B cell (primary cell): ENCODE data around the gene ZNF646. TPM values are rescaled to one million over a fixed set of nuclear protein-coding genes. Genes with fewer than 3 reads are reported as not detected.

Source experiments
- ATAC-seq: fragments of 200-7000 bp; cut with Tn5 transposase; one replicate; pipeline ENCODE4 v1.10.0; 2021; ENCODE audit warnings: low read depth, mild to moderate bottlenecking, moderate number of reproducible peaks, moderate library complexity
- CTCF ChIA-PET: fragments of 350-600 bp; sonication (Branson Sonifier 250); formaldehyde crosslinking; loops from one replicate; lab custom pipeline; 2021; ENCODE audit warnings: antibody characterized with exemption, inconsistent platforms; lab: Charles Lee
- POLR2A ChIA-PET: fragments of 350-600 bp; sonication (Branson Sonifier 250); formaldehyde crosslinking; loops from one replicate; lab custom pipeline; 2021; ENCODE audit warnings: antibody characterized with exemption; lab: Charles Lee
- DNase-seq: peaks from one replicate; pipeline ENCODE4 v3.0.0; 2013
- H2AFZ ChIP-seq: 2 replicates; pipeline ENCODE4 v1.6.1; 2012; ENCODE audit warnings: mild to moderate bottlenecking, low read depth, low read length; ENCODE audit not compliant: insufficient read depth, poor library complexity, severe bottlenecking
- H3K27ac ChIP-seq, 2 donors: 1 replicate in 1 of 2; 2 replicates in 1 of 2; pipeline ENCODE4 v1.5.1; 2012 to 2013; ENCODE audit warnings: low read length in 2 of 2, mild to moderate bottlenecking in 2 of 2, moderate library complexity in 1 of 2
- H3K27me3 ChIP-seq, 4 experiments: fragments of 200-600 bp in 1 of 4; sonication (generic) in 1 of 4; replicated peaks in 1 of 4; 1 replicate in 2 of 4; 2 replicates in 2 of 4; pipeline versions ENCODE4 v1.6.1 to v1.7.0; 2013 to 2016; ENCODE audit warnings: low read length in 3 of 4, mild to moderate bottlenecking in 2 of 4, mixed read lengths in 1 of 4, moderate library complexity in 1 of 4; ENCODE audit not compliant: insufficient read depth in 4 of 4, control insufficient read depth in 3 of 4; ENCODE audit errors: control extremely low read depth in 1 of 4
- H3K36me3 ChIP-seq, 2 experiments: replicated peaks in 1 of 2; 1 replicate in 1 of 2; 2 replicates in 1 of 2; pipeline versions ENCODE4 v1.6.1 to v1.7.1; 2013; ENCODE audit warnings: low read length in 1 of 2; ENCODE audit not compliant: insufficient read depth in 2 of 2, control insufficient read depth in 1 of 2; ENCODE audit errors: control extremely low read depth in 1 of 2, extremely low read depth in 1 of 2
- H3K4me1 ChIP-seq, 2 donors: fragments of 200-600 bp in 1 of 2; sonication (generic) in 1 of 2; 1 replicate in 1 of 2; 2 replicates in 1 of 2; pipeline versions ENCODE4 v1.5.1 to v1.6.1; 2013 to 2017; ENCODE audit warnings: low read length in 2 of 2; ENCODE audit not compliant: control insufficient read depth in 2 of 2, insufficient read depth in 2 of 2
- H3K4me2 ChIP-seq: replicated peaks from 2 replicates; pipeline ENCODE3; 2012; ENCODE audit warnings: mild to moderate bottlenecking, low read depth, low read length; ENCODE audit not compliant: poor library complexity, severe bottlenecking
- H3K4me3 ChIP-seq, 5 experiments: fragments of 200-600 bp in 1 of 5; sonication (generic) in 1 of 5; 1 replicate in 3 of 5; 2 replicates in 2 of 5; pipeline versions ENCODE4 v1.5.1 to v1.7.0; 2011 to 2016; ENCODE audit warnings: low read length in 4 of 5, mild to moderate bottlenecking in 4 of 5, low read depth in 2 of 5, control low read depth in 1 of 5, moderate library complexity in 1 of 5; ENCODE audit not compliant: insufficient read depth in 1 of 5; ENCODE audit errors: control extremely low read depth in 1 of 5, extremely low read depth in 1 of 5
- H3K79me2 ChIP-seq: fragments of 200-600 bp; sonication (generic); one replicate; pipeline ENCODE4 v1.6.0; 2016; ENCODE audit warnings: low read length; ENCODE audit not compliant: control insufficient read depth, insufficient read depth
- H3K9ac ChIP-seq: fragments of 200-600 bp; sonication (generic); 2 replicates; pipeline ENCODE4 v1.6.1; 2017; ENCODE audit warnings: mild to moderate bottlenecking, low read length, moderate library complexity
- H3K9me3 ChIP-seq, 3 donors: one replicate each; pipeline versions ENCODE4 v1.6.1 to v1.7.1; 2013; ENCODE audit warnings: low read length in 2 of 3; ENCODE audit not compliant: control insufficient read depth in 2 of 3, insufficient read depth in 1 of 3; ENCODE audit errors: control extremely low read depth in 1 of 3
- H4K20me1 ChIP-seq: 2 replicates; pipeline ENCODE4 v1.6.0; 2012; ENCODE audit warnings: mild to moderate bottlenecking, low read length; ENCODE audit not compliant: insufficient read depth, control insufficient read depth, poor library complexity, severe bottlenecking
- H3K27ac Mint-ChIP-seq: one replicate; pipeline ENCODE4 v1.8.0; 2021; ENCODE audit warnings: mixed read lengths
- H3K27me3 Mint-ChIP-seq: one replicate; pipeline ENCODE4 v1.8.0; 2021; ENCODE audit warnings: mixed read lengths
- H3K4me1 Mint-ChIP-seq: one replicate; pipeline ENCODE4 v1.8.0; 2021; ENCODE audit warnings: mixed read lengths
- H3K4me3 Mint-ChIP-seq: one replicate; pipeline ENCODE4 v1.8.0; 2021; ENCODE audit warnings: mixed read lengths
- H3K9me3 Mint-ChIP-seq: one replicate; pipeline ENCODE4 v1.8.0; 2022; ENCODE audit warnings: mixed read lengths; ENCODE audit not compliant: insufficient read depth
- CTCF ChIP-seq: fragments of 200-600 bp; IDR thresholded peaks from one replicate; pipeline ENCODE4 v1.8.0; 2022; ENCODE audit warnings: antibody characterized with exemption, mild to moderate bottlenecking
- EZH2 ChIP-seq: IDR thresholded peaks from 2 replicates; pipeline ENCODE4 v1.6.1; 2012; ENCODE audit warnings: borderline replicate concordance, low read depth, mild to moderate bottlenecking, moderate library complexity, low read length; ENCODE audit not compliant: insufficient read depth, poor library complexity, severe bottlenecking
- WGBS: methylation state at CpG from one replicate; pipeline ENCODE4 v1.1.5; 2013; ENCODE audit warnings: missing lambda C conversion rate; ENCODE audit not compliant: insufficient coverage; 5-methylcytosine and 5-hydroxymethylcytosine counted together
- intact Hi-C: fragments of 100-400 bp; cut with micrococcal nuclease; formaldehyde crosslinking; loops from one replicate; pipeline ENCODE4 v1.10.0; 2022
- polyA plus RNA-seq: library from polyadenylated mRNA; depleted of rRNA; stranded (reverse); fragments of >200 nt; gene quantifications from 2 replicates; pipeline ENCODE4 v1.2.3, GENCODE V29; 2012
- total RNA-seq, 2 donors: library from RNA; stranded (reverse); fragments of 120-200 nt in 1 of 2; gene quantifications; 1 replicate in 1 of 2; 2 replicates in 1 of 2; pipeline versions ENCODE4 v1.2.3 to v1.2.4, GENCODE V29; 2013 to 2022

ZNF646 gene
- total and polyA plus RNA-seq, 2 donors (not counting 1 experiment from before 2014, with no cell fraction given): 14.7 to 45.9 TPM

- Mint-ChIP-seq H3K9me3 (no peaks in the 10 kb centered on the region), H3K4me1 (peaks cover 2% of the 10 kb centered on the region), H3K4me3 (no peak overlapping the region), H3K27ac (no peak overlapping the region), H3K27me3 (no peaks in the 10 kb centered on the region)
- Histone ChIP-seq H3K27me3 (no peaks in the 10 kb centered on the region), H3K9me3 (no peaks in the 10 kb centered on the region), H3K36me3 (peaks cover 0 to 23% of the 10 kb centered on the region in 2 experiments), H3K79me2 (no peaks in the 10 kb centered on the region), H3K9ac (no peak overlapping the region), H3K27ac (no peak overlapping the region), H3K4me3 (no peak overlapping the region), H2AFZ (no peak overlapping the region), H4K20me1 (no peaks in the 10 kb centered on the region), H3K4me2 (no peak overlapping the region), H3K4me1 (peaks cover 0 to 5% of the 10 kb centered on the region in 2 donors)
- ChIA-PET CTCF (no interaction called here), POLR2A (no interaction called here)
- no CpG with 5 or more reads among the region's 4 CpGs for WGBS
- intact Hi-C loops: no loop called here
- TF ChIP-seq CTCF (no peak), EZH2 (no peak)
- DNase-seq (no peak), ATAC-seq (no peak)
Observed at GRCh38 chr16:31043898-31044481, 30.2 kb upstream of the ZNF646 start.

GRCh38 chr16:31050280-31051030 lies 23.8 kb upstream of the ZNF646 start:
- 95% methylated on average over 8 of the region's 10 CpGs for WGBS
- Mint-ChIP-seq H3K27ac (no peak overlapping the region), H3K27me3 (no peaks in the 10 kb centered on the region), H3K9me3 (no peaks in the 10 kb centered on the region), H3K4me1 (peaks cover 2% of the 10 kb centered on the region), H3K4me3 (no peak overlapping the region)
- H3K4me1 ChIP-seq: peaks cover 0 to 5% of the 10 kb centered on the region in 2 donors
- H2AFZ ChIP-seq: no peak overlapping the region
- no peak overlapping the region for H3K9ac ChIP-seq
- no peaks in the 10 kb centered on the region for H4K20me1 ChIP-seq
- no peak overlapping the region for H3K4me3 ChIP-seq
- H3K79me2 ChIP-seq: no peaks in the 10 kb centered on the region
- no peak overlapping the region for H3K4me2 ChIP-seq
- ATAC-seq: no peak
- no peaks in the 10 kb centered on the region for H3K9me3 ChIP-seq
- intact Hi-C loops: no loop called here
- DNase-seq: no peak
- H3K27ac ChIP-seq: no peak overlapping the region
- no peaks in the 10 kb centered on the region for H3K27me3 ChIP-seq
- CTCF ChIA-PET: no interaction called here
- POLR2A ChIA-PET: no interaction called here
- no peak for TF ChIP-seq EZH2
- H3K36me3 ChIP-seq: no peaks in the 10 kb centered on the region
